NCI-H2227 treated with DMSO at 0.1 percent for 48 hours (cell line): ENCODE measurements around the gene IQCE.
A peak's percentile ranks its signal among the peaks of the same experiment; 100 is the strongest.

Source experiments
- DNase-seq: peaks from one replicate; lab custom pipeline; 2025; lab: John Stamatoyannopoulos, UW

IQCE gene

GRCh38 chr7:2558629-2559282 is at the start of gene IQCE:
IQCE (plus strand) TSS chr7:2558979; CDS start chr7:2559182, 203 bp downstream.
- DNase-seq, result peak; percentile 56

- DNase-seq, result no peak
Measured at GRCh38 chr7:2509298-2509906, 49.4 kb upstream of the IQCE start.

GRCh38 chr7:2510130-2510776 is 48.5 kb upstream of the IQCE start:
- no peak for DNase-seq

GRCh38 chr7:2510909-2511768 is 47.6 kb upstream of the IQCE start:
- DNase-seq, result no peak

- DNase-seq, result no peak
Measured at GRCh38 chr7:2511769-2512168, 47.0 kb upstream of the IQCE start.

GRCh38 chr7:2512179-2512661 is 46.6 kb upstream of the IQCE start:
- DNase-seq, result no peak

GRCh38 chr7:2512713-2513112 is 46.1 kb upstream of the IQCE start:
- no peak for DNase-seq

GRCh38 chr7:2513702-2514101 is 45.1 kb upstream of the IQCE start:
- DNase-seq, result no peak

- no peak for DNase-seq
Measured at GRCh38 chr7:2514473-2515423, 44.0 kb upstream of the IQCE start.

- no peak for DNase-seq
Measured at GRCh38 chr7:2515424-2516193, 43.2 kb upstream of the IQCE start.

- DNase-seq, result no peak
Measured at GRCh38 chr7:2516194-2516555, 42.6 kb upstream of the IQCE start.

GRCh38 chr7:2517026-2517425 is 41.8 kb upstream of the IQCE start:
- DNase-seq, result no peak

GRCh38 chr7:2517678-2518507 is 40.9 kb upstream of the IQCE start:
- DNase-seq, result no peak

- no peak for DNase-seq
Measured at GRCh38 chr7:2518737-2519118, 40.1 kb upstream of the IQCE start.

GRCh38 chr7:2519119-2519930 is 39.5 kb upstream of the IQCE start, which contains the start of gene LFNG:
LFNG (plus strand) TSS chr7:2519774; CDS start chr7:2519862, 88 bp downstream.
- peak; percentile 73 for DNase-seq

GRCh38 chr7:2520131-2520760 is 38.5 kb upstream of the IQCE start:
- no peak for DNase-seq

GRCh38 chr7:2520761-2521290 is 38.0 kb upstream of the IQCE start:
- no peak for DNase-seq

- DNase-seq, result no peak
Measured at GRCh38 chr7:2521341-2521745, 37.4 kb upstream of the IQCE start.
